NCI-H446 treated with DMSO at 0.1 percent for 48 hours (cell line): ENCODE results near the gene LIPI.
"Not testable (repeated sequence)": the region's sequence is repeated elsewhere in the genome, so short reads cannot be mapped to it uniquely, and the experiment has no call there.

Source experiments
- DNase-seq: peaks from one replicate; lab custom pipeline; 2025; lab: John Stamatoyannopoulos, UW

The LIPI gene

DNA sequence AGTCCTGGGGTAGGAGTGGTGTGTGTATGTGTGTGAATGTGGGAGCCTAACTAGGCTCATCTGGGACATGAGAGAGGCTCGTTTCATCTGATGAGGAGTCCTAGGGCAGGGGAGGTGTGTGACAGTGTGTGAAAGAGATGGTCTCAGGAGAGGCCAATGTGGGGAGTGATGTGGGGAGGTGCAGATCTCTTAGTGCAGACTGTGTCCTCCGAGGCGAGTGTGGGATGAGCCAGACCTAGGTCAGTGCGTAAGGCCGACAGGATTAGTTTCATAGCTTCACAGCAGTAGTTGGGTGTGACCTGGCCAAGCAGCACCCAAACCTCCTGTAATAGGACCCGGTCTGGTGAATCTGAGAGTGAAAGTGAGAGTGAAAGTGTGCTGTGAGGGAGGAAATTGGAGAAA lies 94.7 kb downstream of the LIPI start:
- no peak for DNase-seq

DNA sequence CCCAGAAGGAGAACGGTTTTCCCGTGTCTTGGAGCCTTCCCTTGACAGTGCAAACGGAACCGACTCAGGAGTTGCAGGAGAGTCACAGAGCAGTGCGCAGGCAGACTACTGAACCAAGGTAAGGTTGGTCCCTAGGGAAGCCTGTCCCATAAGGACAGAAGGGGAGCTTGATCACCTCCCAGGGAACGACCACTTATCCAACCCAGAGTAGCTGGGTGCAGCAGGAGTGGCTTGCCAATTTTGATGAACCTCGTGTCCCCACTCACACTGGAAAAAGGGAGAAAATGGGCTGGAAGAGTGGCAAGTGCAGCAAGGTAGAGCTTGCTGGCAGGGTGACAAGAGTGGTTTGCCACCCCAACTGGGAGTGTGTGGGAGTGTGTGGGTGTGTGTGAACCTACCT lies 95.1 kb downstream of the LIPI start:
- no peak for DNase-seq

DNA sequence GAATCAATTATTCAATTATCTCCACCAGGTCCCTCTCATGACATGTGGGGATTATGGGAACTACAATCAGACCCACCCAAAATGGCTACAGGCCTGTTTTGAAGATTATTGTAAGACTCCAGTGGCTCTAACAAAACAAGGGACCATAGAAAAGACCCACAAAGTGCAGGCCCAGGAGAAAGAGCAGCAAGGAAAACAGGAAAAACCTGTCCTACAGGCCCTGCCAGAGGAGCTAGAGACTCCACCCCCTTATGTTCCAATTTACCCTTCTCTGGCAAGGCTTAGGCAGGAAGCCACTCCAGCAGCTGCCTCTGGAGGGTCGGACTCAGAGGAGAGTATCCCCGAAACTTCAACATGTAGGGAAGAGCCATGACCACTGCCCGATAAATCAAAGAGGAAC lies 96.5 kb downstream of the LIPI start:
- DNase-seq: no peak

DNA sequence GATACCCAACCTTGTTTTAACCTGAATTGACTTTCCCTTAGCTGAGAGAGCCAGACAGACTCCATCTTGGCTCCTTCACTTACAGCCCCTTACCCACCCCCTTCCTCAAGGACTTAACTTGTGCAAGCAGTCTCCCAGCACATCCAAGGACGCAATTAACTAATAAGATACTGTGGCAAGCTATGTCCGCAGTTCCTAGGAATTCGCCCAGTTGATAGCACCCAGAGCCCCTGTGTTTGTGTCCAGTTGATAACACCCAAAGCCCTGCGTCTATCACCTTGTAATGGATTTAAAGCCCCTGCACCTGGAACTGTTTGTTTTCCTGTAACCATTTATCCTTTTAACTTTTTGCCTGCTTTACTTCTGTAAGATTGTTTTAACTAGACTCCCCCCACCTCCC lies 106.2 kb downstream of the LIPI start:
- DNase-seq: not testable (repeated sequence)

DNA sequence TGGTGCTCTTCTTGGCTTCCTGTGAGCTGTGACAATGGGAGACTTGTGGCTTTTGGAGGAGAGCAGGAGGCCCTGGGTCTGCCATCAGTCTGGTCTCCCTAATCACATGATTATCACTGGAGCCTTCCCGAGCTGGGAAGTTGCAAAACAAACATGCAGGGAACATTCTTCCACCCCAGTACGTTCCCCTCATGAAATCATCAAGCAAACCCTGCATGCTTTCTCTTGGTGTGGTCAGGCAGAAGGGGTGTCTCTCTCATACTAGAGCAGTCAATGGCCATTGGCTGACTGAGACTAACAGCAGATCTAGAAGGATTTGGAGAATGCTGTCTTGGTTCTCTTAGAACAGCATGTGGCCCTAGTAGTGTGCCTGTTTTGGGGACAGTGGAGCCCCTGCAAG lies 111.2 kb downstream of the LIPI start:
- DNase-seq: no peak

DNA sequence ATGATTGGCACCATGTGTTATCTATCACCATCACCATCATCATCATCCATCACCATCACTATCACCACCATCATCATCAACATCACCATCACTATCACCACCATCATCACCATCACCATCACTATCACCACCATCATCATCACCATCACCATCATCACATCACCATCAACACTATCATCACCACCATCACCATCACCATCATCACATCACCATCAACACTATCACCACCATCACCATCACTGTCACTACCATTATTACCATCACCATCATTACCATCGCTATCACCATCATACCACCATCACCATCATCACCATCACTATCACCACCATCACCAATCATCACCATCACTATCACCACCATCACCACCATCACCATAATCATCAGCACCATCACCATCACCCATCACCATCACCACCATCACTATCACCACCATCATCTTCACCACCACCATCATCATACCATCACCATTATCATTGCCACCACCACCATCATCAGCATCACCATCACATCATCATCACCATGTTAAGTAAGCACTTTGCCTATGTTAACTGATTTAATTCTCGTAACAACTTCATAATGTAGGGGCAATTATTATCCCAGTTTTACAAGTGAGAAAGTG lies 112.8 kb downstream of the LIPI start:
- no peak for DNase-seq

DNA sequence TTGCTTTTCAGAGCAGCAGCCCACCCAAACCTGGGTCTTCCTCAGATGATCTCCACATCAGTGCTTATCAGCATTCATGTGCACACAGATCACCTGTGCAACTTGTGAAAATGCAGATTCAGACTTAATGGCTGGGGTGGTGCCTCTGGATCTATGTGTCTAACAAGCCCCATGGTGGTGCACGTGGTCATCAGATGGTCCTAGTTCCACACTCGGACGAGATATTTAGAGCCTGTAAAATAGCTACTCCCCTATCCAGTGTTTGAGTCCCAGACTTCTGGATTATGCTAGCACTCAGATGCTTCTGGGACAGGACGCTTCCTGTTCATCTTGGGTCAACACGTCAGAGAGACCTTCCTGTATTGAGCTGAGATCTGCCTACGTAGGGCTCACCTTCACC lies 114.2 kb downstream of the LIPI start:
- DNase-seq: no peak

DNA sequence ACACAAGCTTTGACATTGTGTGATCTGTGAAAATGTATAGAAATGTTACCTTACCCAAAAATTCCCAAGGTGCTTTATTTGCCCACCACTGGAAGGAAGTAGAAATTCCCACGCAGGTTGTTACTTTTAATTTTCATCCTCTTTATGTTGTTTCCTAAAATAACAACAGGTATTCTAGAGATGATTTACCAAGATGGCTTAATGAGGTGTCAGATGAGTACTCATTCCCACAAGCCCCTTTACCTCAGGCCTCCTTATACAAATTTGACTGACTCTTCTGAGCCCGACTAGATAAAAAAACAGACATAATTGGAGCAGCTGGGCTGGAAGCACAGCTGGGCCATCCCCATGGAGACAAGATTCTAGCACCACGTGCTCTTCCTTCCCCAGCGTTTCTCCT lies 114.6 kb downstream of the LIPI start:
- DNase-seq: no peak

DNA sequence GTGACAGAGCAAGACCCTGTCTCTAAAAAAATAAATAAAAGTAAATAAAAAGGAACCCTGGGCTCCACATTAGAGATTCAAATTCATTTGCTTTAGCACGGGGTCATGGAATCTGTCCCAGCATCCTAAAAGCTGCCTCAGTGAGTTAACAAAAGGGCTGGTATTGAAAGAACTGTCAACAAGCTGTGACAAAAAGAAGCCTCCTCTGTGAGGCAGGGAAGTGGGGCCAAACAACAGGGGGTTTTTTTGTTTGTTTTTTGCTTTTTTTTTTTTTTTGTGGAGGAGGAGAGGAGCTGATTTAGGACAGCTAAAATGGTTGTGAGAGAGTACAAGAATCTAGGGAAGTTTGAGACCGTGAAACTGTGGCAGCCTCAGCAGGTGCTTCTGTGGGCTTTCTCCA lies 115.7 kb downstream of the LIPI start:
- no peak for DNase-seq

DNA sequence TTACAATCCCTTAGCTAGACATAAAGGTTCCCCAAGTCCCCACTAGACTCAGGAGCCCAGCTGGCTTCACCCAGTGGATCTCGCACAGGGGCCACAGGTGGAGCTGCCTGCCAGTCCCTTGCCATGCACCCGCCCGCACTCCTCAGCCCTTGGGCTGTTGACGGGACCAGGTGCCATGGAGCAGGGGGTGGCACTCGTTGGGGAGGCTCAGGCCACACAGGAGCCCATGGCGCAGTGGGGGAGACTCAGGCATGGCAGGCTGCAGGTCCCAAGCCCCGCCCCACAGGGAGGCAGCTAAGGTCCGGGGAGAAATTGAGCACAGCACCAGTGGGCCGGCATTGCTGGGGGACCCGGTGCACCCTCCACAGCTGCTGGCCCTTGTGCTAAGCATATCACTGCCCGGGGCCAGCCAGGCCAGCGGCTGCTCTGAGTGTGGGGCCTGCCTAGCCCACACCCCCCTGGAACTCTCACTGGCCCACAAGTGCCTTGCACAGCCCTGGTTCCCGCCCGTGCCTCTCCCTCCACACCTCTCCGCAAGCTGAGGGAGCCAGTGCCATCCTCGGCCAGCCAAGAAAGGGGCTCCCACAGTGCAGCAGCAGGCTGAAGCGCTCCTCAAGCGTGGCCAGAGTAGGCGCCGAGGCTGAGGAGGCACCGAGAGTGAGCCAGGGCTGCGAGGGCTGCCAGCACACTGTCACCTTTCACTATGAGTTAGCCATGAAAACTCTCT lies 117.8 kb downstream of the LIPI start:
- DNase-seq: no peak

DNA sequence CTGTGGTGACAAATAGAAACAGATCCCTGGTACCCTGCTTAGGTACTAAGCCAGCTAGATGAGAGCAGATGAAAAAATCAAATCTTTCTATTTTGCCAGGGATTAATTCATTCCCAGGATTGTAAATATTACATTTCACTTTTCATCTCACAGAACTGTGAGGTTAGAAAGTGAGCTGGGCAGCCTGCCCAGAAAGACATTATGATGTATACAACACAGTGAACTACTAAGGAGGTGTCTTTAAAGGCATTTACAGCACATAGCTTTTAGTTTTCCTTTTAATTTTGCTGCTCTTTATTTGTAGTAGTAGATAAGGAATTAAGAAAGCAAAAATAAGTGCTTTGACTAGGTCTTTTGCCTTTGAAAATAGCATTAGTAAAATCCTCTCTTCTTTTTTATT lies 120.6 kb downstream of the LIPI start:
- not testable (repeated sequence) for DNase-seq

DNA sequence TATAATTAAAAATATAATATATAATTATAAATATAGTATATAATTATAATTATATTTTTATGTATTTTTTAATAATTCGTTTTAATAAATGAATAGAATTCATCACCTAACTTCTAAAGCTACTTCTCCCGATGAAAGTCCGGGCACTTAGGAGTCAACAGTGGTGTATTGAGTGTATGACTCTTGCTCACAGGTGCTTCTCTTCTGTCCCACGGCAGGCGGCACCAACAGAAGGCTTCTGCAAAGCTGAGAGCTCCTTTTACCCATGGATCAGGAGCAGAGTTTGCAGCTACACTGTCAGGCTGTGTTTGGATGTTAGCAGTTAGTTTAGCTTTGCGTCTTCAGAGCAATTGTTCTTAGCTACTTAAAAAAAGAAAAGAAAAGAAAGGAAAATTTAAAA lies 122.4 kb downstream of the LIPI start:
- DNase-seq: no peak

DNA sequence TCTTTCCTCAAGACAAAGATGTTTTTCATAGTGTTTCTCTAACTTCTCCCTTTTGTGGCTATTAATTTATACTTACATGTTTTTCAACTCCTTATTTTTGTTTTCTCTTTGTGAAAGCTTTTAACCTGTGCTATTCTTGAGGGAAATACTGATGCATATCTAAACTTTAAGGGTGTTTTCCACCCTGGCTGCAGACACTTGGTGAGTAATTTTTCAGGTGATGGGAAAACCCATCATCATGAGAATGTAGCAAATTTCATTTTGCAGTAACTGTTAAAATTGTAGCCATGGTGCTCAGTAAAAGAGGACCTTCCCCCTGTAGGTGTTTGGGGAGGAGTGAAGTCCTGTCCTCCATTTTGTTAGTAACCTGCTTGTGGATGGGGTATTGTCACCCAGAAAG lies 124.2 kb downstream of the LIPI start:
- no peak for DNase-seq

DNA sequence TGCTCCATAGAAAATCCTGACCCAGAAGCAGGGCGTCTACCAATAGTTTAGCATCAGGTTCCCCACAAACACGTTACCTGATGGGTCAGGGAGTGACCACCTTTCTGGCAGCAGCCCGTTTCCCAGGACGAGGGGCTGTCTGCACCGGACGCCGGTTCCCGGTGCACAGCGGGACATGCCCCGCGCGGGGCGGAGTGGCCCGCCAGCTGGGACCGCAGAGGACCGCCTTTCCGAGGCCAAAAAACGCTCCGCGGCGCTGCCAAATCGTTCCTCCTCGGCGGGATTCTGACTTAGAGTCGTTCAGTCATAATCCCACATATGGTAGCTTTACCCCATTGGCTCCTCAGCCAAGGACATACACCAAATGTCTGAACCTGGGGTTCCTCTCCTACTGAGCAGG lies 126.1 kb downstream of the LIPI start:
- no peak for DNase-seq

DNA sequence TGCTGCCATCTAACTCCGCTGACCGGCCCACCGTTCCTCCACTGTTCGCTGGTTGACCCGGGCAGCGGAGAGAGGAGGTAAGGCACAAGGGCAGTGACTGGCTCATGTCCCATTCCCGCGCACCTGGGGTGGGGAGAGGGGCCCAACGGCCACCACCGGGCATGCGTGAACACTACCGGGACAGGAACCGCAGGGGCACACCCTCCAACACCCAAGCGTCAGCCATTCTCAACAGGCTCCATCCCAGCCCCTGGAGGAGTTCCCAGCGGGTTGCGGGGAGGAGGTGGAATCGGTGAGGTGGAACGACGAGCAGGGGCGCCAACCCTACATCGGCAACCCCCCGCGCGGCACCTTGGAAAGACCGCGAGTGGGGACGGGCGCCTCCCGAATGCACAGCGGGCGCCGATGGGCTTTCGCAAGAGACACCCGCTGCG lies 126.7 kb downstream of the LIPI start:
- DNase-seq: no peak

DNA sequence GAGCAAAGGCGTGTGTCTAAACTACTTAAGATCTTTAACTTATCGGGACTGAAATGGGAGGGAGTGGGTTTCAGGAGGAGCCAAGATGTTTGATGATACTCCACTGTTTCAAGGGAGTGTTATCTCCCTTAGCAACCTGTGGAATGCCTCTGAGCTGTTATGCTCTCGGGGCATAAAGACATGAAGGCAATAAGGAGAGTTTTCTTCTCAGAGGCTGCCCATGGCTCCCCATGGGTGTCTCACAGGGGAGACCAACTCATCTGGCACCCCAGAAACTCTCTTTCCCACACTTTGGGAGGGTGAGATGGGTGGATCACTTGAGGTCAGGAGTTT lies 130.0 kb downstream of the LIPI start:
- DNase-seq: no peak

DNA sequence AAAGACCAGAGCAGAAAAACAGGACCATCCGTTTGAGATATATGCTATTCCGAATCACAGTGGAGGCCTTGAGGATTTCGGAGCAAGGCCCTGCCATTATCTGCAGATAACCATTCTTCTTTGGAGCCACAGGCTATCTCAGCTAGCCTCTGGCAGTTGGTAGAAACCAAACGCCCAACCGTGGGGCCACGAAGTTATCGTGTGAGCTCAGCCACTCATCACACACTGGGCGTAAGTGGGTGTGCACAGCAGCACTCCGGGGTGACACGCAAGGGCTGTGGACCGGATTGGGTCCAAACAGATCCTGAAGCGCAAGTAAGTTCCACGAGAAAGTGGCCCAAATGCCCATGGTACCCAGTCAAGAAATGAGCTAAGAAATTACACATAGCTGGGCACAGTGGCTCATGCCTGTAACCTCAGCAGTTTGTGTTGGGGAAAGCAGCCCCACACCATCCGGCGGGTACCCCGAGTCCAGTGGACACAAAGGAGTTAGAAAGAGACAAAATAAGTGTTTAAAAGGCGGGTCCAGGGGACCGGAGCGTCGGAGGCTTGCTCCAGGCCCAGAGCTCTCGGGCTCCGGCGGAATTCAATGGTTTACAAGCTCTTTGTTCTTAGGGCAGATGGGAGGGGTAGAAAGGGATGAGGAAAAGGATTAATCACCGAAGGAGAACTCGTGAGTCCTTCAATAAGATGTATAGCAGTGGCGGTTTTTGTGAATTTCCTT lies 130.6 kb downstream of the LIPI start:
- DNase-seq: no peak

DNA sequence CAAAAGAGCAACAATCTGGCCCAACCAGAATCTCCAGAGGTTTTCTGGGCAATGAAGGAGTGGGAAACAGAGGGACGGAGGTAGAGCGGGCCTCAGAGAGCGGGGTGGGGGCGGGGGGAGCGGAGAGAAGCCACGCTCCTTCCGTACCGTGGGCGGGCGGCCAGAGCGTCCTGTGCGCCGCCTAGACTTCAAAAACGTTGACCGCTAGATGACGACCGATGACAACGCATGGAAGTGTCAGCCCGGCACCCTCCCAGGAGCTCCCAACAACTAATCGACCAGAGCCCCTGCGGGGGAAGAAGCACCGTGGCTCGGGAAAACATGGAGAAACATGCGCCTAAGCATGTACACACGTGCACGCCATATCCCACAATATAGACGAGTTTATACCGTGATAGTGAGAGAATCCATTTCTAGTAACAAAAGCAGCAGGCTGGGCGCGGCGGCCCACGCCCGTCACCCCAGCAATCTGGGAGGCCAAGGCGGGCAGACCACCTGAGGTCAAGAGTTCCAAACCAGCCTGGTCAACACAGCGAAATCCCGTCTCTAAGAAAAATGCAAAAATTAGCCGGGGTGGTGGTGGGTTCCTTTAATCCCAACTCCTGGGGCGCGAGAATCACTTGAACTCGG lies 131.9 kb downstream of the LIPI start:
- DNase-seq: no peak

DNA sequence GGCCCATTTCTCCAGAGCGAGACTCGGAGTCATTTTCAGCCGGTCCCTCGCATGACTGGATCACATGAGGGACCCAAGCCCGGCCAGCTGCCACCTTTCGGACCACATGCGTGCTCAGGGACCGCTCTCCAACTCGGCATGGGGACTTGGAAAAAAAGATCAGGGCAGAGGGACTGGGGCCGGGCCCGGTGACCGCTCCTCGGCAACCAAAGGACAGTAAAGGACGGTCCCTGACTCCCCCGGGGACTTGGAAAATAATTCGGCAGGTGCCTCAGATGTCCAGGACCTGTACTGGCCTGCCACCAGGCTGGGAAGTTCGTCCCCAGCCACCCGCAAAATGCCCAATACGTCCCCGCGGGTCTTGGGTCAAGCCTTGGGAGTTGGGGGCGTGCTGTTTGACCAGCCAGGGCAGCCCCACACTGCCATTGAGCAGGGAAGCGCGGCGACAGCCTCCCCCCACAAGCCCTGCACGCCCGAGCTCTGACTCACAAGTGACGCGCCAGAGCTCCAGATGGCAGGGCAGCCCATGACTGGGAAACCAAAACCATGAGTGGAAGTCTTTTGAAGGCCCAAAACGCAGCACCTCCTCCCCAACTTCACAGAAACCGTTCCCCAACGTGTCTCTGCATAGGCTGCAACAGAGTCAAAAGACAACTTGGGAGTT lies 134.5 kb downstream of the LIPI start:
- DNase-seq: no peak

DNA sequence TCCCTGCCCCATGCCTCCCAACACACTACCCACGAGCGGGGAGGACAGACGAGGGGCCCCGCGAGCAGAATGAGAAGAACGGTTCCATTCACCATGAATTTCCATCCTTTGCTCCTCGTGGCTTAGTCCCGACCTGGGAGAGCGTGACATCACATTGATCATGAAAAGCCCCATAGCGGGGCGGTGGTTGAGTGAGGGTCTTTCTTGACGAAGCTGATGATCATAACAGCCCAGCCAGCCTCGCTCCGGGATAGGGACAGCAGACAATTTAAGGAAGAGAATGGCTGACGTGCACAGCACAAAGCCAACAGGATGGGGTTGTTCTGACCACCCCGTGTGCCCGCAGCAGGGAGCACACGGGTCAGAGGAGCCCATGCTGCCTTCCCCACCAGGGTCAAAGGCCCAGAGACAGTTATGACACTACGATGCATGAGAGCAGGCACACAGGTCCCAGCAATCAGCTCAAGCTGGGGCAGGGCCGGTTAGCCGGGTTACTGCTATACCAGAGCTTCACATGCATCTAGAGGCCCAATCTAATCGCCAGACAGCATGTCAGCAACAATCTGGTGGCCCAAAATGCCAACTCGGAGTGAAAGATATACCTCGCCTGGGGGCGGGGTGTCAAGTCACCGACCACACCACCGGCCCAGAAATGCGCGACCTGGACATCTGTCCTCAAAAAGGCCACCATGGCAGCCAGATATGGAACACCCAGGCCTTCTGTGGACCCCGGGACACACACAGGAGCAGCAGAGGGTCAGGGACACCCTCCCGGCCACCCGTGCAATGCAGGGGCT lies 135.2 kb downstream of the LIPI start:
- no peak for DNase-seq

DNA sequence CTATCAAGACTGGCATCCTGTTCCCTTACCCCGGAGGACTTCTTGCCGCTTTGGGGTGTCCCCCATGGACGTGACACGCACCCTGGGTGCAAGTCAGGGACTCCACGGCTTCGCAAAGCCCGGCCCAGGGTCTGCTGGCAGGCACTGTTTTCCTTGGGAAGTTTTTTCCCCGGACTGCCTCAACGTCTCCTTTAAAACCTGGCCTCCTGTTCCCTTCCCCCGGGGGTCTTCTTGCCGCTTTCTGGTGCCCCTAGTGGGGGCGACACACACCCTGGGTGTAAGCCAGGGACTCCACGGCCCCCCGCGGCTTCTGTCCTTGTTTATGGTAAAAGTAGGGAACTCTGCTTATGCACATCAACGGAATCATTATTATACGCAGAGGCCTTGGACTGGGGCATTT lies 136.6 kb downstream of the LIPI start:
- DNase-seq: no peak

DNA sequence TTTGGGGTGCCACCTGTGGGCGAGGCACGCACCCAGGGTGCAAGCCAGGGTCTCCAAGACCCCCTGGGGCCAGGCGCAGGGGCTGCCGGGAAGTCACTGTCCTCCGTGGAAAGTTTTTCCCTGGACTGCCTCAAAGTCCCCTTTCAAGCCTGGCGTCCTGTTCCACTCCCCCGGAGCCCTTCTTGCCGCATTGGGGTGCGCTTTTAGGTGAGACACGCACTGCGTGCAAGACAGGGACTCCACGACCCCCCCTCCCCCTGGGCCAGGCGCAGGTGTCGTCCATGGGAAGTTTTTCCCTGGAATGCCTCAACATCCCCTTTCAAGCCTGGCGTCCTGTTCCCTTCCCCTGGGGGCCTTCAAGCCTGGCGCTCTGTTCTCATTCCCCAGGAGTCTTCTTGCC lies 137.1 kb downstream of the LIPI start:
- no peak for DNase-seq
